GM19193 (cell line): ENCODE results near the gene ASPG.

ENCODE experiments used
- POLR2A ChIP-seq: IDR thresholded peaks from 4 replicates; pipeline ENCODE4 v1.6.1; 2011; ENCODE audit not compliant: insufficient read depth, insufficient read length; ENCODE audit errors: extremely low read depth

ASPG gene

DNA sequence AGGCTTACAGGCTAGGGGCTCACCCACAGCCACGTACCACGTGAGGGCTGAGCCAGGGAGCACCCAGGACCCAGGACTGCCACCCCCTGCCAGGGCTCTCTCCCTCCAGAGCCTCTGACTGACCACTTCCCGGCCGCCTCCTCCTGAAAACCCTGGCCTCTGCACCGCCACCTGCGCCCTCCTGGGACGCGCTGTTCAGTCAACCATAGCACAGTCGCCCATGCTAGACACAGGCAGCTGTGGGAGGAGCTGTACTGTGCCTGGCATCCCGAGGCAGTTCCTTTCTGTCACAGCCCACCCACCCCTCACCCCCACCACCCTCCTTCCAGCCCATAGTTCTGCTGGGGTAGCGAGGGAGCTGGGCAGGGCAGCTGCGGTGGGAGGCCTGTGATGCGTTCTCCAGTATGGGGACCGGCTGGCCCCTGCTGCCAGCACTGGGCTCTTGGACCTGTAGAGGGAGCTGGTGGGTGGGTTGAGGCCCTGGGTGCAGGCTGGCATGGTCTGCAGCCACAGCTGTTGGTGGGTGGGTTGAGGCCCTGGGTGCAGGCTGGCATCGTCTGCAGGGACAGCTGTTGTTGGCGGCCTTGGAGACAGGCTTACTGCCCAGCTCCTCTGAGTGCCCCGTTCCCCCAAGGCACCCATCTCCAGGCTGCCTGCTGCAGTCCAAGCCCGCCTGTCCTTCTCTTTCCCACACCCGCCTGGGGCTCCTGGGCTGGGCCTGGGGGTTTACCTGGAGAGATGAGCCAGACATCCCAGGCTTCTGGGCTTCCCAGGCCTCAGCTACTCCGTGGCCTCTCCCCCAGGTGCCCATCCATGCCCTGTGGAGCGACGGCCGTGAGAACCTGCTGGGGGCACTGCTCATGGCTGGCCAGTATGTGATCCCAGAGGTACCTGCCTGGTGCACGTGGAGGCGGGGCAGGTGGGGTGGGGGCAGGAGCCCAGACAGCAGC, 11.5 kb downstream of the ASPG start:
- no peak for TF ChIP-seq POLR2A

DNA sequence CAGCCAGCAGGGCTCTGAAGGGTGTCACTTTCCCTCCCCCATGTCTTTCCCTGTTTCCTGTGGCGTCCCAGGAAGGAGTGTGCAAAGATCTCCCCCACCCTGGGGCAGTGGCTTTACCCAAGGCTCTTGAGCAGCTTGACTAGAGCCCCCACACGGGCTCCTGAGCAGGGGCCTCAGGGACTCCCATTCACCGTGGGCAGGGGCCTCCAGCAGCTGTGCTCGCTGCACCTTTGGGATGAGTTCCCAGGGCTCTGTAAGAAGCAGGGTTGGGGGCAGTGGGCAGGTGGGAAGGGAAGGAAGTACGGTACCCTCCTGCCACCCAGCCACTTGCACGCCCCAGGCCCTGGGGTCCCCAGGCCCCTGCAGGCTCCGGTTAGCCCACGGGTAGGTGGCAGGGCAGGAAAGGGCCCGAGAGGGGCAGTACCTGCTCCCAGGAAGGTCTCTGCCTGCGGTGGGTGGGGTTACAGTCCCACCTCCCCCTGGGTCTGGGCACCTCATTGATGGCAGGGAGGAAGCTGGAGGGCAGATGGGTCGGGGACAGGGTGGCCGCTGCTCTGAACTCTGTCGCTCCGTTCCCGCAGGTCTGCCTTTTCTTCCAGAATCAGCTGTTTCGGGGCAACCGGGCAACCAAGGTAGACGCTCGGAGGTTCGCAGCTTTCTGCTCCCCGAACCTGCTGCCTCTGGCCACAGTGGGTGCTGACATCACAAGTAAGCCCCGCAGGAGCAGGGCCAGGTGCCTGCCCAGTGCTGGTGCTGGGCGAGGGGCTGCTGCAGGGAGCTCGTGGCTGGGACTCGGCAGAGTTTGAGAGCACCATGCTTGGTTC, 13.0 kb downstream of the ASPG start:
- no peak for TF ChIP-seq POLR2A

DNA sequence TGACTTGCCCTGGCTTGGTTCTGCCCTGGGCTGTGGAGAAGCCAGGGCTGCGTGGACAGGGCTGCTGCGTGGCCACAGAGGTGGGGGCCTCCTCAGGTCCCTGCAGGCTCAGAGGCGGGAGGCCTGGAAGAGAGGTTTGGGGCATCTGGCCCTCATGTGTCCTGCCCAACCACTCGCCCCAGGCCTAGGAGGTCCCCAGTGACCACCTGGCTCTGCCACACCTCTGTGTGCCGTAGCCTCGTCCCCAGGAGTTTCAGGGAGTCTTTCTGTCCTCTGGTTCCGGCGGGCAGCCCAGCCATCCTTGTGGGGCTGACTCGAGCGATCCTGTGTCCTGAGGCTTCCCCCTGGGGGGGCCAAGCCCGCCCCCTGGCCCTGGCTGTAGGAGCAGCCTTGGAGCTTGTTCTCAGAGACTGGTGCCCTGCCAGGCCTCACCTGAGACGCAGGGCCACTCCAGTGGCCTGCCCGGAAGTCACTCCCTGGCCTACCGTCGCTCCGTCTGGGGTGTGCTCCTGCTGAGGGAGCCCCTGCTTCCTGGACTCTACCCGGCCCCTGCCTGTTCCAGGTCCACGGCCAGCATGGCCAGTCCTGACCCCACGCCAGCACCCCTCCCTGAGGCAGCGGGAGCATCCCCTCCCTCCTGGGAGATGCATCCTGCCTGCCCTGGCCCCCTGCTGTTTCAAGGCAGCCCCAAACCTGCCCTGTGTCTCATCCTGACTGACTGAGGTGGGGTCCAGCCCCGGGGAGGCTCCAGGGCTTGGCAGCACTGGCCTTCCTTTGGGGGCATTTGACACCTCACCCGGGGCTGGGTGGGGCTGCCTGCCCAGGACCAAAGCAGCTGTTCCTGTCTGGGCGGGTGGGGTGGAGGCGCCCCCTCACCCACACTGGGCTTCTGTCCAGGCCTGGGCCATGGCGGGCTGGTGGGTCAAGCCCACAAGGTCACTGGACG, 13.9 kb downstream of the ASPG start:
- TF ChIP-seq POLR2A, result no peak

DNA sequence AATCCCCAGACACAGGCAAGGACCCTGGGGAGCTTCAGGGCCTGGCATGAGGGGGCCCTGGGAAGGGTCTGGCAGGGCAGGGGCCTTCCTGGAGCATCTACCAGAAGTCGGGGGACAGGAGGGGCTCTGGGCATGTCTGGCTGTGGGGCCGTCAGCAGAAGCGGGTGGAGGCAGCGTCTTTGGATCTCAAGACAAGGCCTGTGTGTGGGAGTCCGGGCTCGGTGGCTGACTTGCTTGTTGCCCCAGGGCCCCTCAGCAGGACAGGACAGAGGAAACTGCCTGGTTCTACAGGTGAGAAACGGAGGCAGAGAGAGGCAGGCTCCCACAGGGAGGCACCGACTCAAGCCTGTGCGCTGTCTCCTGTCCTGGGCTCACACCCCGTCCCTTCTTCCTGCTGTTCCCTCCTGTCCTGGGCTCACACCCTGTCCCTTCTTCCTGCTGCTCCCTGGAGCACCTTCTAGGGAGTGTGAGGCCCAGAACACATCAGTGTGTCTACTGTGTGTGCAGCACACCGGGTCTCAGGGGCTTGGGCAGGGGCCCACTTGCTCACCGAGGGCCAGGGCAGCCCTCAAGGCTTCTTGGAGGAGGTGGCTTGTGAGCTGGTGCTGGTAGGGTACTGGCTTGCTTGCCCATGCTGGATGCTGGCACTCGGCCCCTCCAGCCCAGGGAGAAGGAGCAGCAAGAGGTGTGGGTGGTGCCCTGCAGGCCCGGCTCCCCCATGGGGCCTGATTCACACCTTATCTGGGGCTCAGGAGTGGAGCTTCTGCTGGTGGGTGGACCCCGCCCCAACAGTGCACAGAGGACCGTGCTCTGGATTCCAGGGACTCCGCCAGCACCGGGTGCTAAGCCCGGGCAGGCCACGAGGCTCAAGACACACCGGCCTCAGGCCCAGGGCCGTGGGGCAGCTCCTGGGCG, 14.9 kb downstream of the ASPG start:
- TF ChIP-seq POLR2A, result no peak

DNA sequence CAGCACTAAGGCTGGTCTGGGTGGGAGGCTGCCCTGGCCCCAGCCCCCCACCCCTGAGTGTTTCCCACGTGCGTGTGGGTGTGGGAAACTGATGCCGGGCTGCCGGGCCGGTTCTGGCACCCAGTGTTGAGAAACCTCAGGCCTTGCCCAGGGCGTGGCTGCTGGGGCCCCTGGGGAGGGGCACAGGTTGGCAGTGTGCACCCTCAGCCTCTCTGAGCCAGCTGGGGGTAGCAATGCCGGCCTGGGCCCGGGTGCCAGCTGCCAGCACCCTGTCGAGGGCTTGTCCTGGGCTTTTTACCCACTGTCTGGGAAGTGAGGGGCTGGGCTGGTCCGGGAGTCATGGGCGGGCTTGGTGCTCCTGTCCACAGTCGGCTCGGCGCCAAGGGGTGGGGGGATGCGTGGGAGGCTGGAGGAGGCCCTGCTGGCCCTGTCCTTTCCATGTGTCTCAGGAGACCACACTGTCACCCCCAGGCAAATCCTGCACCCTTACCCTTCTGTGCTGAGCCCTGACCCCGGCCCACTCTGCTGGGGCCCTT, 15.7 kb downstream of the ASPG start:
- TF ChIP-seq POLR2A, result no peak

DNA sequence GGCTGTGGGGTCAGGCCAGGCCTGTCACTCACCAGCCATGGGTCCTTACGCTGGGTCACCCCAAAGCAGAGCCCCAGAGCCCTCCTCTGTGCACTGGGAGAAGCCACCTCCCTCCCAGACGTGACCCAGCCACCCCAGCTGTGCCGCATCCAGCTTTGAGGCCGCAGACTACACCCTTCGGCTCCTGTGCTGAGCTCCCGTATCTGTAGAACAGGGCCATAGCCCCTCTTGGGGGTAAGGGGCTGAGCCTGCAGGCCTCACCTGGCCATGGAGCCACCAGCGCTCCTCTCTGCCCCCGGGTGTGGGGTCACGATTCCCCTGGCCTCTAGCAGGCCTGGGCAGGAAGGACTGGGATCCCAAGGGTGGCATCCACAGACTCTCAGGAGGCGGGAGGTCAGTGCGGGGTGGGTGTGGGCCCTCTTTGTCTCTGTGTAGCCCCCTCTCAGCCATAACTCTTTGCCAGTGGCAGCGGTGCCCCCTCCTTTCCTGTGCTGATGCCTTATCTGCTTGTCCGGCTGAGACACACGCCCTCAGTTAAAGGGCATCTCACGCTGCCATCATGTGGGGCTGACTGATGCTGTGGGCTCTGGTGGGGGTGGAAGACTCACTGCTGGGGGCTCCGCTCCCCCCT, 16.3 kb downstream of the ASPG start:
- no peak for TF ChIP-seq POLR2A

DNA sequence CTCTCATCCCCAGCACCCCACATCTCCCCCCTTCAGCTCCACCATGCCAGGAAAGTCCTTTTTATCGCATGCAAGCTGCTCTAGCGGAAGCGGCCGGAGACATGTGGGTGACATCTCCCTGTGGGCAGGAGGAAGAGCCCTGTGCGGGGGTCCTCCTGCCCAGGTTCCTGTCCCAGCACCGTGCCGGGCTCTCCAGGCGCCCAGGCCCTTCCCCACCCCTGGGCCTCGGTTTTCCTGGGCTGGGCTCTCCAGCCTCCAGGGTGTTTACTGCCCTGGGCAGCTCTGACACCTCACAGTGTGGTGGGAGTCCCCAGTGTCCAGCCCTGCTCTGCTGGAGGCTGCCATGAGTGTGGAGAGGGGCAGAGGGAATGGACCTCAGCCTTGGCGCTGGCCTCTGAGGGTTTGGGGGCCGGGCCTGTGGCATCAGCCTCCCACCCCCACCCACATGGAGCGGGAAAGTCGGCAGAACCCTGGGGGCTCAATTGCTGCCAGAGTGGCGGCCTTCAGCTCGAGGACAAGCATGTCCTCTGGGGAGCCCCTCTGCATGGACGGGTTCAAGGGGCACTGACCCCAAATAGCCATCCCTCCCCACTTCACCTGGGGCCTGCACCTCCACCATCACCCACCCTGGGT, 16.9 kb downstream of the ASPG start:
- TF ChIP-seq POLR2A, result no peak

DNA sequence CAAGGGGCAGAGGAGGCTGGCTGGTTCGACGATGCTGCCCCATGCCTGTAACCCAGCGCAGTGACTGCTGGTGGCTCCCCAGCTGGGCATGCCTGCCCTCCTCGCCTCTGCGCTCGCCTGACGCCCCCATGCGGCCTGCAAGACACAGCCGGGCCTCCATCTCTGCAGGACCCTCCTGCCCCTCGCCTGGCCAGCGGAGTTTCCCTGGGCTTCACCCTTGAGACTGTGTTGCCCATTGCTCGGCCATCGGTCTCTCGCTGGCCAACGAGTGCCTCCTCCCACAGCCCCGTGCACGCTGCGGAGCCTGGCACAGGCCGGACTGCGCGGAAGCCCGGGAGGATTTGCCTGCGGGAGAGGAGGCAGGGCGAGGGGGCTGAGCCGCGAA, 17.6 kb downstream of the ASPG start:
- TF ChIP-seq POLR2A, result no peak

DNA sequence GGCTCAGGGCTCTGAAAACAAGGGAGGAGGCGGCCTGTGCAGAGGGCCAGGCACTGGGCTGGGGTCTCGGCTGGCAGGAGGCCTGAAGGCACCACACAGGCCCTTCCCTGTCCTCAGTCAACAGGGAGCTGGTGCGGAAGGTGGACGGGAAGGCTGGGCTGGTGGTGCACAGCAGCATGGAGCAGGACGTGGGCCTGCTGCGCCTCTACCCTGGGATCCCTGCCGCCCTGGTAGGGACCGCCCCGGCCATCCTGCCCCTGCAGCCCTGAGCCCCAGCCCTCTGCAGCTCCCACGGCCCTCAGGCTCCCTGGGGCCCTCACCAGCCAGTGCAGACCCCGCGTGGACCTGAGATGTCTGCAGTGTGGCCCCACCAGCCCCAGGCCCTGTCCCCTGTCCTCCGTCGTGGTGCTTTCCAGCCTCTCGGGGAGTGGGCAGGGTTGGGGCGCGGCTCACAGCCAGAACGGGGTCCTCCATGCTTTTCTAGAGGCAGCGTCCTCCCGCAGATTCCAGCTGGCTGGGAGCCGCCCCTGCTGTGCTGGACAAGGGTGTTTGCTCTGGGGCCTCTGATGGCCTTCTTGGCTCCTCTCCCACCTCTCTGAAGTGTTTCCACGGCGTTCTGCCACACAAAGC, 18.1 kb downstream of the ASPG start:
- TF ChIP-seq POLR2A, result no peak

DNA sequence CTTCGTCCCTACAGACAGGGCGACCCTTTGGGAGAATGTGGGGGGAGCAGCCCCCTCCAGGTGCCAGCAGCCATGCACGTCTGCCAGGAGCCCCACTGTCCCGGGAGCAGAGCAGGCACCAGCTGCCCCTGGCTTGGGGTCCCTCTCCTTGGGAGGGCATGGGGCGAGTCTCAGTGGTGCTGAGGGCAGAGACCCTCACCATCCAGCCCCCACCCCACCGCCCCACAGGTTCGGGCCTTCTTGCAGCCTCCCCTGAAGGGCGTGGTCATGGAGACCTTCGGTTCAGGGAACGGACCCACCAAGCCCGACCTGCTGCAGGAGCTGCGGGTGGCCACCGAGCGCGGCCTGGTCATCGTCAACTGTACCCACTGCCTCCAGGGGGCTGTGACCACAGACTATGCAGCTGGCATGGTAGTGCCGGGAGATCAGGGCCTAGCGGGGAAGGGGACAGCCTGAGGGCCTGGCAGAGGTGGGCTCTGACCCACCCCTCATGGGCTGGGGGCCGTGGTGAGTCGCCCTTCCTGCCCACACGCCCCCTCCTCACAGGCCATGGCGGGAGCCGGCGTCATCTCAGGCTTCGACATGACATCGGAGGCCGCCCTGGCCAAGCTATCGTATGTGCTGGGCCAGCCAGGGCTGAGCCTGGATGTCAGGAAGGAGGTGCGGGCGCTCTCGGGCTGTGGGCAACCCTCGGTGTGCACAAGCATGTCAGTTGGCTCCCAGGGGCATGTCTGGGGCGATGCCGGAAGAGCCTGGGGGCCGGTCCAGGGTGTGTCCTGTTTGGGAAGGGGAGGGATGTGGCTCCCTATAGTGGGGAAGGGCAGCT, 18.8 kb downstream of the ASPG start:
- TF ChIP-seq POLR2A, result no peak

DNA sequence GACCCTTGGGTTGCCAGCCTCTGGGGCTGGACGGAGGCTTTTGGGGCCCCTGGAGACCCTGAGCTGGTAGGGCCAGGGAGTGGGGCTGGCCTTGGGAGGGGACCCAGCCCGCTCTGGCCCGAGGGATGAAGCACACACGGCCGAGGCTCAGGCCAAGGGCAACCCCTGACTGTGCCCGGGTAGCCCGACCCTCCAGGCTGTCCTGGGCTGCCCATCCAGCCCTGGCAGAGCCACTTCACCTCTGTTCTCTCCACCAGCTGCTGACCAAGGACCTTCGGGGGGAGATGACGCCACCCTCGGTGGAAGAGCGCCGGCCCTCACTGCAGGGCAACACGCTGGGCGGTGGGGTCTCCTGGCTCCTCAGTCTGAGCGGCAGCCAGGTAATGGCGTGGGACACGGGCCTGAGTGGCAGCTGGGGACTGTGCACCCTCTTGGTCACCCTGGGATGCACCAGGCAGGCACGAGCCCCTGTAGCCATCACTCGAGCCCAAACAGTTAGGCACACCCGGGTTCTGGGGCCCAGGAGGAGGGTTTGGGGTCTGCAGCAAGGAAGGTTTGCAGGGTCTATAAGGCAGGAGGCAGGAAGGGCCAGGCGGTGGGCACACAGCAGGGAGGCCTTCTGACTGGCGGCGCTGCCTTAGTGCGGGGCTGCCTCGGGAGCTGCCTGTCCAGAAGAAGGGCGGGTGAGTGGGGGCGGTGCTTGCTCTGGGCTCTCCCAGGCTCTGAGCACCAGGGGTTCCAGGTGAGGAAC, 19.7 kb downstream of the ASPG start:
- TF ChIP-seq POLR2A, result no peak
